Measurements from ENCODE around the gene HIVEP2. TPM values are rescaled to one million over a fixed set of nuclear protein-coding genes. Genes with fewer than 3 reads are reported as not detected.

The HIVEP2 gene
- total RNA-seq, 1 experiment from 2014 or later = 4.2 TPM

GRCh38 chr6:142952614-142953013, 7.6 kb upstream of the HIVEP2 start:
- Histone ChIP-seq H3K18ac (ENCODE audit: insufficient read length, low read depth, low read length) (no peak overlapping the region), H3K4ac (ENCODE audit: low read depth, low read length) (no peak overlapping the region), H2BK15ac (ENCODE audit: low read depth, low read length) (no peak overlapping the region), H3K14ac (ENCODE audit: insufficient read depth, low read length) (no peak overlapping the region; the same call in 1 of the 2 replicates), H3K27me3 (ENCODE audit: insufficient read depth, low read length) (no peaks in the 10 kb centered on the region), H4K8ac (replicated peaks; ENCODE audit: insufficient read length, low read depth, low read length) (no peak overlapping the region), H2AK5ac (ENCODE audit: insufficient read length, low read length) (no peak overlapping the region), H3K4me2 (ENCODE audit: insufficient read depth, insufficient read length, low read length) (no peak overlapping the region), H2AFZ (ENCODE audit: low read length) (no peak overlapping the region), H2BK120ac (ENCODE audit: low read depth, low read length, poor library complexity, severe bottlenecking) (no peak overlapping the region), H2BK20ac (ENCODE audit: low read depth, low read length, poor library complexity, severe bottlenecking) (no peak overlapping the region), H2BK12ac (ENCODE audit: insufficient read length, low read depth, low read length) (no peak overlapping the region), H3K4me1 (ENCODE audit: insufficient read depth, low read length) (no peaks in the 10 kb centered on the region), H3K23me2 (ENCODE audit: insufficient read length, low read depth, low read length, poor library complexity, severe bottlenecking) (peaks cover 3% of the 10 kb centered on the region), H3K9ac (ENCODE audit: extremely low read depth, insufficient read length, low read length) (no peak overlapping the region), H4K20me1 (ENCODE audit: control insufficient read depth, insufficient read depth, insufficient read length) (no peaks in the 10 kb centered on the region), H3T11ph (ENCODE audit: low read length) (no peak overlapping the region), H3K9me3 (ENCODE audit: control insufficient read depth, low read depth, low read length) (no peaks in the 10 kb centered on the region), H3K27ac (ENCODE audit: insufficient read length, low read depth, low read length) (no peak overlapping the region), H3K56ac (ENCODE audit: insufficient read length, low read depth, low read length) (no peak overlapping the region), H3K79me2 (ENCODE audit: insufficient read depth, low read length) (no peaks in the 10 kb centered on the region), H3K79me1 (ENCODE audit: insufficient read depth, low read depth, low read length, poor library complexity, severe bottlenecking) (no peaks in the 10 kb centered on the region), H4K5ac (ENCODE audit: insufficient read length, low read depth, low read length) (no peak overlapping the region), H4K91ac (ENCODE audit: insufficient read length, low read depth, low read length) (no peak overlapping the region), H3K23ac (ENCODE audit: insufficient read length, low read depth, low read length) (no peak overlapping the region), H2BK5ac (ENCODE audit: insufficient read length, low read length) (no peak overlapping the region)
- peaks cover 11 to 12% of the 10 kb centered on the region in 2 experiments for H3K4me1 Mint-ChIP-seq
- peaks cover 17% of the 10 kb centered on the region for H3K27me3 Mint-ChIP-seq (ENCODE audit: low read depth)
- H3K36me3 Mint-ChIP-seq (ENCODE audit: insufficient read depth in 1 of 3, low read depth in 3 of 3) = no peaks in the 10 kb centered on the region
- DNase-seq = no peak
- no CpG with 5 or more reads among the region's 3 CpGs for WGBS (ENCODE audit: extremely low coverage, insufficient read length, low lambda C conversion rate)
- TF ChIP-seq CTCF (conservative IDR thresholded peaks at IDR 0.05) = no peak
- no peaks in the 10 kb centered on the region for H3K9me3 Mint-ChIP-seq
- no peak overlapping the region for H3K4me3 Mint-ChIP-seq
- no peak overlapping the region; a peak in 1 of 7 replicates for H3K27ac Mint-ChIP-seq
